H54 (cell line): Measurements from ENCODE around the gene CDC42BPA.
A peak's percentile ranks its signal among the peaks of the same experiment; 100 is the strongest.

Experiments
- DNase-seq: peaks from one replicate; pipeline ENCODE4 v3.0.0; 2011; ENCODE audit warnings: low spot score, mixed read lengths; ENCODE audit not compliant: insufficient read length
- FAIRE-seq: peaks from 3 replicates; lab custom pipeline; 2011; peaks lifted over from hg19 to GRCh38; lab: Jason Lieb, UNC
- POLR2A ChIP-seq: IDR thresholded peaks from 2 replicates; pipeline ENCODE4 v1.6.1; 2011; ENCODE audit warnings: low read depth, mild to moderate bottlenecking, low read length

CDC42BPA gene

DNA sequence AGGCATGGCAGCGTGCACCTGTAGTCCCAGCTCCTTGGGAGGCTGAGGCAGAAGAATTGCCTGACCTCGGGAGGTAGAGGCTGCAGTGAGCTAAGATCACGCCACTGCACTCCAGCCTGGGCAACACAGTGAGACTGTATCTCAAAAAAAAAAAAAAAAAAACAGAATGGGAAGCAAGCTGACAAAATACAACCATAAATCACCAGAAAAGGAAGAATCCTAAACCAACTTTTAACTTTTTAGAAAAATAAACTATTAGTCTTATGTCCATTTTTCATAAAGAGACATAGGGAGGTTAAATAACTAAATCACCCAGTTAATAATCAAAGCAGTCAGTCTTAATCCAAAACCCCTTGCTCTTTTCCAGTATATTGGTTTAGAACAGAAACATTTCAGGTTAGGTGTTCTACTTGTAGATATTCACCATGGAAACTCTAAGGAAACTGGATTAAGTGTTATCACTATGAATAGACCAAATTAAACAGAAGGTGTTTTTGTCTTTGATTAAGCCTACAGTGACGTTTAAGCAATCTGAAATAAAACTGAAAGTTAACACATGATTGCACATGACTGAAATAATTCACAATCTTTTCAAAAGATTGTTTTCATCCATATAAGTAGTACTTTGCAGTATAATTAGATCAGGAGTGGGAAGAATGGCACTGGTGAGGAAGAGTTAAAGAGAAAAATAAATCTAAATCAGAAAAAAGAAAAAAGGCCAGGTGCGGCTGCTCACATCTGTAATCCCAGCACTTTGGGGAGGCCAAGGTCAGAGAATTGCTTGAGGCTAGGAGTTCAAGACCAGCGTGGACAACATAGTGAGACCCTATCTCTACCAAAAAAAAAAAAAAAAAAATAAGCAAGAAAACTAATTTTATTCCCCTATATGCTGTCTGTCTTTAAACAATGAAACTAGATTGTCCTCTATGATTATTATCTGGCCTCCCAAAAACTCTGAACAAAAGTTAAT, 9.6 kb downstream of the CDC42BPA start:
- FAIRE-seq = no peak
- DNase-seq = no peak
- no peak for TF ChIP-seq POLR2A

DNA sequence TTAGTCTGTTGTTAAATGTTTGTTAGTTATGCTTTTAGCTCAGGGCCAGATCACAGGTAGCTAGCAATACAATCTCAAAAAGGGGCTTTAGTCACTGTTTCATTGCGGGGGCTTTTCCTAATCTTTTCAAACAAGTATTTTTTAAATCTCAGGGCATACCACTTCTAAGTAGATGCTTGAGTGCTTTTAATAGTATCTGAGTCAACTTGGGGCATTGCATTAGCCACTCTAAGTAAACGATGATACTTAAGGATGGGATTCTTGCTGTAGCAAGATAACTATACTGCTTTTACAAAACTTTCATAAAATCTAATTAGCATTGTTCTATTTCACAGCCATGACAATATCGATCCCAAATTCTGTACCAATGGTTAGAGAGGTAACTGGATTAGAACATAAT, 11.6 kb downstream of the CDC42BPA start:
- DNase-seq (no peak), FAIRE-seq (no peak)
- no peak for TF ChIP-seq POLR2A

- FAIRE-seq = peak; percentile 33
- DNase-seq = no peak
- no peak for TF ChIP-seq POLR2A
Observed at GRCh38 chr1:227305894-227306626, 12.2 kb downstream of the CDC42BPA start.

DNA sequence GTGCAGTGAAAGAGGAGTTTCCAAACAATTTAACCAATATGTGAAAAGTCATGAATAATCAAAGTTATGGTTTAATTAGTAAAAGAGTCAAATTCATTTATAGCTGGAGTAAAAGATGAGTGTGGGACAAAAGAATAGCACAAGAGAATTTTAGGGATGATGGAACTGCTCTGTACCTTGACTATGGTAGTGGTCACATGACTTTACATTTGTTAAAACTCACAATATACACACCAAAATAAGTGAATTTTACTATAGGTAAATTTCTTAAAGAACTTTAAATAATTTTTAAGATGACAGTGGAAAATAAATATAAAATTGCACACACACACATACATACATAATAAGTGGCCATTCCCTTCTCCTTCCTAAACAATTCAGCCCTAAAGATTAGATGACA, 13.6 kb downstream of the CDC42BPA start:
- FAIRE-seq = no peak
- TF ChIP-seq POLR2A = no peak

DNA sequence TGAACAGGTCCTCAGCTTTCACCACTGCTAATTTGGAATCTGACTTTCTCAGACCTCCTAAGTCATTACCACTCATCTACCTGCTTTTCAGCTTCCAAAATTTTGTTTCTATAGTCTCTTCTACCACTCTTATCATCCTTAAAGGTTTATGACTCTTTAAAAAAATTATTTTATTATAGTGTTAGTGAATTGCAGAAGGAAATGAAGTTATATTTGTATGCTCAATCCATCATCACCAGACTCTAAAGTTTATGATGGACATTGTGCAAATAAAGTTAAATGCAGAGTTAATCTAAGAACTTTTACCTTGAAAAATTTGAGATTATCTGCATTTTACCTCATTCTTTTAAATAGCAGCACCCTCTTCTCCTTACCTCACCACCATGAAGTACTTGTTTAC, 14.6 kb downstream of the CDC42BPA start:
- TF ChIP-seq POLR2A = no peak
- DNase-seq (no peak), FAIRE-seq (no peak)

More for the DNA sequence above, 13.6 kb downstream of the CDC42BPA start:
- DNase-seq = no peak

DNA sequence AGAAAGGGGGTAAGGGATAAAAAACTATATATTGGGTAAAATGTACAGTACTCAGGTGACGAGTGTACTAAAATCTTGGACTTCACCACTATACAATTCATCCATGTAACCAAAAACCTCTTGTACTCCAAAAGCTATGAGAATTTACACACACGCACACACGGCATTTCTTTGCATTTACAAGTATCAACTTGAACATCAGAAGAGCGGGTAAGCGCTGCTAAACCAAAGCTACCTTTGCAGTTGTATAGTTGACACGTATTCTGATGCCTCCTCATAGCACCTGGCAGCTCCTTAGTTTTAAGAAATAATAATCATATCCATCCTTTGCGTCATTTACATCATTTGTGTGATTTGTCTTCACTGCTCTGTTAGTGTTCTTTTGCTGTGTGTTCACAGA, 17.6 kb downstream of the CDC42BPA start:
- FAIRE-seq = no peak
- TF ChIP-seq POLR2A = no peak
- DNase-seq = no peak

GRCh38 chr1:227299688-227300087, 18.6 kb downstream of the CDC42BPA start:
- DNase-seq (no peak), FAIRE-seq (peak; percentile 27)
- no peak for TF ChIP-seq POLR2A

GRCh38 chr1:227299241-227299627, 19.1 kb downstream of the CDC42BPA start:
- FAIRE-seq = peak; percentile 62
- no peak for TF ChIP-seq POLR2A
- no peak for DNase-seq

GRCh38 chr1:227298512-227299240, 19.6 kb downstream of the CDC42BPA start:
- DNase-seq (no peak), FAIRE-seq (peak; percentile 36)
- no peak for TF ChIP-seq POLR2A

- DNase-seq (no peak), FAIRE-seq (no peak)
- no peak for TF ChIP-seq POLR2A
Observed at GRCh38 chr1:227297073-227297793, 21.1 kb downstream of the CDC42BPA start.

- DNase-seq (no peak), FAIRE-seq (no peak)
- no peak for TF ChIP-seq POLR2A
Observed at GRCh38 chr1:227295609-227296008, 22.7 kb downstream of the CDC42BPA start.

GRCh38 chr1:227285745-227286144, 32.5 kb downstream of the CDC42BPA start:
- no peak for TF ChIP-seq POLR2A
- DNase-seq (no peak), FAIRE-seq (no peak)

DNA sequence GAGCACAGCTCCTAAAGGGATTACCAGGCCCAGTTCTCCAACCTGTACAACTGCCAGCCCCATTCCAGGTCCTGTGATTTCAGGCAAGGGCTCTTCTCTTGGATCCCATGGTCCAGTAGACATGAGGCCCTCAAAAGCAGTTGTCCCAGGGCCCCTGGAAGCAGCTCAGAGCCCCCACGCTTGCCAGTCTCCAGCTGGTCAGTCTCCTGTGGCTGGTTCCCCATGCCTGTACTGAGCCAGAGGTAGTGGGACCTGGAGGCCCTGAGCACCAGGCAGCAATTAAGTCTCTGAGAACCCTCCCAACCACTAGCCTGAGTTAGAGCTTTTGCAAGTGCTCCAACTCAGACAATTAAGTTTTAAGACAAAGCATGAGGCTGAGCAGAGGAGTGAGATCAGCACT, 36.9 kb downstream of the CDC42BPA start:
- DNase-seq (no peak), FAIRE-seq (no peak)
- no peak for TF ChIP-seq POLR2A
